Neural progenitor cell (in vitro differentiated cells): ENCODE measurements around the gene RRAGD.

Experiments
- CTCF ChIP-seq: fragments of 200-600 bp; sonication (generic); IDR thresholded peaks from 2 replicates; pipeline ENCODE4 v1.5.1; 2017; ENCODE audit warnings: antibody characterized with exemption, mild to moderate bottlenecking
- EZH2 ChIP-seq: fragments of 200-600 bp; sonication (generic); IDR thresholded peaks from 2 replicates; pipeline ENCODE4 v1.6.1; 2017; ENCODE audit warnings: antibody characterized with exemption, mild to moderate bottlenecking, moderate library complexity
- EZH2phosphoT487 ChIP-seq: fragments of 200-600 bp; sonication (generic); IDR thresholded peaks from 2 replicates; pipeline ENCODE4 v1.6.1; 2017; ENCODE audit warnings: antibody characterized with exemption

GRCh38 chr6:89443658-89444057 is 31.6 kb upstream of the RRAGD start:
- TF ChIP-seq CTCF (no peak), EZH2 (no peak), EZH2phosphoT487 (no peak)
